ENCODE data around the gene SFXN5. TPM values are rescaled to one million over a fixed set of nuclear protein-coding genes. Genes with fewer than 3 reads are reported as not detected.

The SFXN5 gene
- total RNA-seq, 4 donors from 2014 or later = 5.7 to 11.8 (median 6.7) TPM

GRCh38 chr2:72927619-72928550, 143.6 kb downstream of the SFXN5 start:
- H3K4me1 ChIP-seq = peaks cover 0 to 23% (median 7%) of the 10 kb centered on the region in 3 donors
- TF ChIP-seq EP300 (IDR thresholded peaks at IDR 0.05) = no peak
- TF ChIP-seq, protein P1, sequence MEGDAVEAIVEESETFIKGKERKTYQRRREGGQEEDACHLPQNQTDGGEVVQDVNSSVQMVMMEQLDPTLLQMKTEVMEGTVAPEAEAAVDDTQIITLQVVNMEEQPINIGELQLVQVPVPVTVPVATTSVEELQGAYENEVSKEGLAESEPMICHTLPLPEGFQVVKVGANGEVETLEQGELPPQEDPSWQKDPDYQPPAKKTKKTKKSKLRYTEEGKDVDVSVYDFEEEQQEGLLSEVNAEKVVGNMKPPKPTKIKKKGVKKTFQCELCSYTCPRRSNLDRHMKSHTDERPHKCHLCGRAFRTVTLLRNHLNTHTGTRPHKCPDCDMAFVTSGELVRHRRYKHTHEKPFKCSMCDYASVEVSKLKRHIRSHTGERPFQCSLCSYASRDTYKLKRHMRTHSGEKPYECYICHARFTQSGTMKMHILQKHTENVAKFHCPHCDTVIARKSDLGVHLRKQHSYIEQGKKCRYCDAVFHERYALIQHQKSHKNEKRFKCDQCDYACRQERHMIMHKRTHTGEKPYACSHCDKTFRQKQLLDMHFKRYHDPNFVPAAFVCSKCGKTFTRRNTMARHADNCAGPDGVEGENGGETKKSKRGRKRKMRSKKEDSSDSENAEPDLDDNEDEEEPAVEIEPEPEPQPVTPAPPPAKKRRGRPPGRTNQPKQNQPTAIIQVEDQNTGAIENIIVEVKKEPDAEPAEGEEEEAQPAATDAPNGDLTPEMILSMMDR (IDR thresholded peaks at IDR 0.05) = no peak
- no peak for TF ChIP-seq POLR2A (IDR thresholded peaks at IDR 0.05)
- TF ChIP-seq POLR2AphosphoS5 (IDR thresholded peaks at IDR 0.05) = no peak
- no peak overlapping the region for H3K4me3 ChIP-seq
- peaks cover 100% of the 10 kb centered on the region for H3K27me3 ChIP-seq
- 83 to 91% methylated on average over 2 of the region's 8 CpGs for WGBS, 2 donors (ENCODE audit: low coverage in 1 of 2)
- no peaks in the 10 kb centered on the region for H3K36me3 ChIP-seq
- no peaks in the 10 kb centered on the region for H3K9me3 ChIP-seq
- ATAC-seq = no peak
- no peak overlapping the region for H3K27ac ChIP-seq

DNA sequence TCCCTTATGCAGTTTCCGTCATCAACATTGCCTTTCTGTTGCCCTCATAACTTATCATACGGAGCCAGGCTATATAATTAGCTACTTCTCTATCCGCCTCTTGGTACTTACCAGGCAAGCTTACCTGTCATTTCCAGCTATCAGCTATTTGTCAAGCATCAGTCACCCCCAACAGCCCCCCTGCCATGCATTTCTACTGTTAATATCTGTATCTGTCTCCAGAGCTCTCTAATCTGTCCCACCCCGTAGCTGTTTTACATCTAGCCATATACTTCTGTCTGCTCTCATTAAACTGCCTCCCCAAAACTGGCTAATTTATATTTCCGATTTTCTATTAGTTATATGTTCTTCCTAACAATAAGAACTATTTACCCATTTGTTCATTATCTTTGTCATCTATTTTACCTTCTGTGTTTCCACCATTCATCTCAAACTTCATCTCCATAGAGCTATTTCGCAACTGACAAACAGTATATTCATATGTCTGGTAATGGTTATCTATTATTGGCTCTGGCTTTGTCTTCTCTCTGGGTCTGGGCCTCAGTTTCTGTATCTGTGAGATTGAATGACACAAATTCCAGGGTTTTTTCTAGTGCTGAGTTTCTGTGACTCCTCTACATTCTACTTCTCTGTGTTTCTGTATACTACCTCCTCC, 144.6 kb downstream of the SFXN5 start:
- H3K4me3 ChIP-seq = no peak overlapping the region
- 53 to 56% methylated on average over 6 of the region's 6 CpGs for WGBS, 2 donors (ENCODE audit: low coverage in 1 of 2)
- peaks cover 0 to 23% (median 7%) of the 10 kb centered on the region in 3 donors for H3K4me1 ChIP-seq
- no peak for ATAC-seq
- H3K36me3 ChIP-seq = no peaks in the 10 kb centered on the region
- H3K9me3 ChIP-seq = no peaks in the 10 kb centered on the region
- no peak overlapping the region for H3K27ac ChIP-seq
- peaks cover 100% of the 10 kb centered on the region for H3K27me3 ChIP-seq
- no peak for TF ChIP-seq POLR2AphosphoS5 (IDR thresholded peaks at IDR 0.05)
- TF ChIP-seq, protein P1 (IDR thresholded peaks at IDR 0.05) = no peak

- no peak for ATAC-seq
- TF ChIP-seq, protein P1 (IDR thresholded peaks at IDR 0.05) = no peak
- TF ChIP-seq EP300 (IDR thresholded peaks at IDR 0.05) (no peak), POLR2A (IDR thresholded peaks at IDR 0.05) (no peak), POLR2AphosphoS5 (IDR thresholded peaks at IDR 0.05) (no peak)
- Histone ChIP-seq H3K27me3 (peaks cover 100% of the 10 kb centered on the region), H3K27ac (no peak overlapping the region), H3K36me3 (no peaks in the 10 kb centered on the region), H3K9me3 (no peaks in the 10 kb centered on the region), H3K4me3 (no peak overlapping the region), H3K4me1 (peaks cover 0 to 23% (median 7%) of the 10 kb centered on the region in 3 donors)
- 11 to 14% methylated on average over 4 of the region's 4 CpGs for WGBS, 2 donors (ENCODE audit: low coverage in 1 of 2)
These were observed 145.1 kb downstream of the SFXN5 start for GRCh38 chr2:72926368-72926767.

DNA sequence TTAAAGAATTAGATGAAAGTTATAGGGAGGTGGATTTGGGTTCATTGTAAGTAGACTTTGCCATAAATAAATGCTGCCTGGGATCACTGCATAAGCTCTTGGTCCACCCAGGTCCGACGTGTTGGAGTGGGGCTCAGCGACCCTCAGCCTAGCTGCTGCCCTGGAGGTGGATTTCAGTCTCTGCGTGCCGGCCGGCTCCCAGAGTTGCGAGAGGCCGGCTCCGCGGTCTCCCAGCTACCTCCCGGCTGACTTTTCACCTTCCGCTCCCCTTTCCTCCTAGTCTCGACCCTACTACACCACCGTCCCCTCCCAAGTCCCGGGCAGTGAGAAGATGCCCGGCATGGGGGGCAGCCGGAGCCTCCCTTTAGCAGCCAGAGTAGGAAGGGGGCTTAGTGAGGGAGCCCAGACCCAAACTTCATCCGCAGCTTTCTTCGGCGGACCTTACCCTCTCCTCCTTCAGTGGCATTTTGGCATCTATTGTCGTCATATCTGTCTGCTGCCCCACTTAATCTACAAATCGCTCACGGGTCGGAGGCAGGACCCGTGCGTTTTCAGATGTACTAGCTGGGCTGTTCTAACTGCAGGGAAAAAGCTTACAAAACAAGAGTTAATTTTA, 146.1 kb downstream of the SFXN5 start:
- no peaks in the 10 kb centered on the region for H3K36me3 ChIP-seq
- H3K27me3 ChIP-seq = peaks cover 100% of the 10 kb centered on the region
- ATAC-seq = no peak
- peaks cover 0 to 31% (median 11%) of the 10 kb centered on the region in 3 donors for H3K4me1 ChIP-seq
- TF ChIP-seq POLR2AphosphoS5 (IDR thresholded peaks at IDR 0.05) (no peak), EP300 (IDR thresholded peaks at IDR 0.05) (no peak), POLR2A (IDR thresholded peaks at IDR 0.05) (no peak)
- TF ChIP-seq, protein P1 (IDR thresholded peaks at IDR 0.05) = no peak
- 7 to 8% methylated on average over 16 to 17 of the region's 26 CpGs for WGBS, 2 donors (ENCODE audit: low coverage in 1 of 2)
- no peak overlapping the region for H3K4me3 ChIP-seq
- no peak overlapping the region for H3K27ac ChIP-seq
- no peaks in the 10 kb centered on the region for H3K9me3 ChIP-seq
